IPS-20b (cell line): ENCODE results near the gene BRPF1.
A peak's percentile ranks its signal among the peaks of the same experiment; 100 is the strongest.

ENCODE experiments used
- H3K27ac ChIP-seq: one replicate; pipeline ENCODE4 v1.5.1; 2013; ENCODE audit warnings: low read length
- H3K27me3 ChIP-seq: 2 replicates; pipeline ENCODE4 v1.6.1; 2013; ENCODE audit warnings: mild to moderate bottlenecking, low read length, inconsistent platforms; ENCODE audit not compliant: insufficient read depth
- H3K36me3 ChIP-seq: 2 replicates; pipeline ENCODE4 v1.6.1; 2013; ENCODE audit warnings: low read depth, mild to moderate bottlenecking, inconsistent platforms, low read length, moderate library complexity; ENCODE audit not compliant: insufficient read depth
- H3K4me1 ChIP-seq: 2 replicates; pipeline ENCODE4 v1.6.1; 2013; ENCODE audit warnings: mild to moderate bottlenecking, control low read depth, inconsistent platforms, low read length, moderate library complexity; ENCODE audit not compliant: insufficient read depth
- H3K4me3 ChIP-seq: 2 replicates; pipeline ENCODE4 v1.5.1; 2013; ENCODE audit warnings: mild to moderate bottlenecking, low read length, inconsistent platforms
- H3K9ac ChIP-seq: 2 replicates; pipeline ENCODE4 v1.6.1; 2013; ENCODE audit warnings: low read depth, mild to moderate bottlenecking, inconsistent platforms, low read length, moderate library complexity
- H3K9me3 ChIP-seq: 2 replicates; pipeline ENCODE4 v1.6.1; 2013; ENCODE audit warnings: mild to moderate bottlenecking, low read depth, low read length, inconsistent platforms; ENCODE audit not compliant: insufficient read depth

BRPF1 gene

GRCh38 chr3:9731206-9732079 is at the start of gene BRPF1:
BRPF1 (plus strand) TSS chr3:9731735; CDS start chr3:9734141, 2,406 bp downstream.
- Histone ChIP-seq H3K36me3 (peaks cover 26% of the 10 kb centered on the region), H3K4me1 (no peaks in the 10 kb centered on the region; the same call in none of the 2 replicates), H3K27me3 (no peaks in the 10 kb centered on the region), H3K27ac (peak within 1 kb of the TSS; percentile 83), H3K9me3 (no peaks in the 10 kb centered on the region), H3K9ac (peak within 1 kb of the TSS; percentile 99), H3K4me3 (peak within 1 kb of the TSS; percentile 91)

- Histone ChIP-seq H3K4me1 (no peaks in the 10 kb centered on the region), H3K9me3 (no peaks in the 10 kb centered on the region), H3K9ac (no peak overlapping the region), H3K36me3 (peaks cover 86% of the 10 kb centered on the region), H3K4me3 (no peak overlapping the region), H3K27ac (no peak overlapping the region), H3K27me3 (no peaks in the 10 kb centered on the region)
These were observed 49.4 kb upstream of the BRPF1 start for GRCh38 chr3:9682096-9682495.

- H3K9ac ChIP-seq: no peak overlapping the region
- H3K36me3 ChIP-seq: peaks cover 85% of the 10 kb centered on the region
- H3K4me1 ChIP-seq: no peaks in the 10 kb centered on the region
These were observed 48.1 kb upstream of the BRPF1 start for GRCh38 chr3:9683426-9683825.

GRCh38 chr3:9685216-9686049 is 46.1 kb upstream of the BRPF1 start:
- Histone ChIP-seq H3K9ac (no peak overlapping the region), H3K36me3 (peaks cover 85% of the 10 kb centered on the region), H3K27ac (no peak overlapping the region), H3K4me3 (no peak overlapping the region), H3K27me3 (no peaks in the 10 kb centered on the region), H3K4me1 (no peaks in the 10 kb centered on the region), H3K9me3 (no peaks in the 10 kb centered on the region)

More at GRCh38 chr3:9683426-9683825, 48.1 kb upstream of the BRPF1 start:
- Histone ChIP-seq H3K4me3 (no peak overlapping the region), H3K27ac (no peak overlapping the region), H3K9me3 (no peaks in the 10 kb centered on the region), H3K27me3 (no peaks in the 10 kb centered on the region)

- Histone ChIP-seq H3K4me3 (no peak overlapping the region), H3K27ac (no peak overlapping the region), H3K9me3 (no peaks in the 10 kb centered on the region), H3K36me3 (peaks cover 87% of the 10 kb centered on the region), H3K4me1 (no peaks in the 10 kb centered on the region), H3K9ac (no peak overlapping the region), H3K27me3 (no peaks in the 10 kb centered on the region)
These were observed 45.4 kb upstream of the BRPF1 start for GRCh38 chr3:9686050-9686550.

- no peak overlapping the region for H3K9ac ChIP-seq
- peaks cover 87% of the 10 kb centered on the region for H3K36me3 ChIP-seq
- H3K9me3 ChIP-seq: no peaks in the 10 kb centered on the region
- H3K4me3 ChIP-seq: no peak overlapping the region
- no peaks in the 10 kb centered on the region for H3K27me3 ChIP-seq
- H3K27ac ChIP-seq: no peak overlapping the region
- no peaks in the 10 kb centered on the region for H3K4me1 ChIP-seq
These were observed 44.8 kb upstream of the BRPF1 start for GRCh38 chr3:9686703-9687102.

- no peaks in the 10 kb centered on the region for H3K27me3 ChIP-seq
- no peak overlapping the region for H3K4me3 ChIP-seq
- no peaks in the 10 kb centered on the region for H3K9me3 ChIP-seq
- peaks cover 87% of the 10 kb centered on the region for H3K36me3 ChIP-seq
- H3K27ac ChIP-seq: no peak overlapping the region
- no peaks in the 10 kb centered on the region for H3K4me1 ChIP-seq
- no peak overlapping the region for H3K9ac ChIP-seq
These were observed 44.0 kb upstream of the BRPF1 start for GRCh38 chr3:9687514-9687913.

GRCh38 chr3:9688961-9689360 is 42.6 kb upstream of the BRPF1 start:
- Histone ChIP-seq H3K36me3 (peaks cover 89% of the 10 kb centered on the region), H3K27ac (no peak overlapping the region), H3K27me3 (no peaks in the 10 kb centered on the region), H3K4me1 (no peaks in the 10 kb centered on the region), H3K4me3 (no peak overlapping the region), H3K9me3 (no peaks in the 10 kb centered on the region), H3K9ac (no peak overlapping the region)

GRCh38 chr3:9689757-9690156 is 41.8 kb upstream of the BRPF1 start:
- Histone ChIP-seq H3K36me3 (peaks cover 81% of the 10 kb centered on the region), H3K27me3 (no peaks in the 10 kb centered on the region)

GRCh38 chr3:9690451-9691450 is 40.8 kb upstream of the BRPF1 start:
- no peak overlapping the region for H3K4me3 ChIP-seq
- H3K27ac ChIP-seq: no peak overlapping the region
- no peaks in the 10 kb centered on the region for H3K9me3 ChIP-seq
- peaks cover 79% of the 10 kb centered on the region for H3K36me3 ChIP-seq
- no peaks in the 10 kb centered on the region for H3K27me3 ChIP-seq
- no peaks in the 10 kb centered on the region for H3K4me1 ChIP-seq
- no peak overlapping the region for H3K9ac ChIP-seq

More at GRCh38 chr3:9689757-9690156, 41.8 kb upstream of the BRPF1 start:
- no peak overlapping the region for H3K9ac ChIP-seq
- no peaks in the 10 kb centered on the region for H3K9me3 ChIP-seq
- no peak overlapping the region for H3K4me3 ChIP-seq
- no peak overlapping the region for H3K27ac ChIP-seq
- H3K4me1 ChIP-seq: no peaks in the 10 kb centered on the region

GRCh38 chr3:9691636-9692035 is 39.9 kb upstream of the BRPF1 start:
- no peak overlapping the region for H3K9ac ChIP-seq

More at GRCh38 chr3:9691636-9692035, 39.9 kb upstream of the BRPF1 start:
- Histone ChIP-seq H3K27me3 (no peaks in the 10 kb centered on the region), H3K27ac (no peak overlapping the region), H3K4me1 (no peaks in the 10 kb centered on the region), H3K4me3 (no peak overlapping the region), H3K36me3 (peaks cover 72% of the 10 kb centered on the region), H3K9me3 (no peaks in the 10 kb centered on the region)
